PFSK-1 (cell line): ENCODE data around the gene DSG1.

Experiments used
- POLR2AphosphoS5 ChIP-seq: IDR thresholded peaks from 2 replicates; pipeline ENCODE4 v1.6.1; 2012; ENCODE audit warnings: low read depth, mild to moderate bottlenecking, control low read depth, low read length, moderate library complexity
- REST ChIP-seq, 2 experiments: IDR thresholded peaks; 2 replicates each; pipeline versions ENCODE4 v1.6.1 to v1.8.0; 2011 to 2012; ENCODE audit warnings: low read depth in 2 of 2, low read length in 2 of 2, control low read depth in 1 of 2, inconsistent platforms in 1 of 2, mild to moderate bottlenecking in 1 of 2, moderate library complexity in 1 of 2; ENCODE audit not compliant: insufficient read depth in 1 of 2
- SIN3A ChIP-seq: IDR thresholded peaks from 2 replicates; pipeline ENCODE4 v1.6.1; 2012; ENCODE audit warnings: mild to moderate bottlenecking, low read length, moderate library complexity, borderline replicate concordance; ENCODE audit not compliant: insufficient read depth
- TAF1 ChIP-seq: IDR thresholded peaks from 2 replicates; pipeline ENCODE4 v1.6.1; 2012; ENCODE audit warnings: low read length, control low read depth, borderline replicate concordance; ENCODE audit not compliant: insufficient read depth

DNA sequence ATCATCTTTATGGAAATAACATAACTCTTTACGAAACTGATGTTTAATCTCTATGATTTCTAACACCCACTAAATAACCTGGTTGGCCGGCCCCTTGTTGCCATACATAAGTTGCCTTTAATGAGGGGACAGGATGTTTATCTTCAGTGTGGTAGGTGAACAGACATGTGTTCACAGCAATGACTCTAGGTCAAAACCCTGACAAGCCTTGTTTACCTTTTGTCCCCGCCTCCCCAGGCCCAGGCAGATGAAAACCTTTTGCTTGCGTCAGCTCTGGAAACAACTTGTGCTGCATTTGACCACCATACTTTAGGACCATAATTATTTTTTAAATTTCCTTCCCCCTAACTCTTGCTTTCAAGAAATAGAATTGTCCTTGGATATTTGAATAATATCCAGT is 55.7 kb downstream of the DSG1 start:
- TF ChIP-seq POLR2AphosphoS5, result no peak
- TF ChIP-seq REST (IDR thresholded peaks at IDR 0.05; ENCODE audit: insufficient read depth in 1 of 2, low read depth in 2 of 2, low read length in 2 of 2), result no peak
- TF ChIP-seq TAF1, result no peak
- TF ChIP-seq SIN3A, result no peak
